ACHN (cell line): ENCODE measurements around the gene TTLL5.

ENCODE experiments used
- DNase-seq: peaks from one replicate; pipeline ENCODE4 v3.0.0-alpha.2; 2015
- in situ Hi-C: cut with HindIII; loops from 2 replicates; pipeline ENCODE4 v1.10.0; 2017; ENCODE audit warnings: low sequenced_read_pairs, low pct_ligation_motif_present, low pct_unique_long_range_greater_than_20kb

The TTLL5 gene

DNA sequence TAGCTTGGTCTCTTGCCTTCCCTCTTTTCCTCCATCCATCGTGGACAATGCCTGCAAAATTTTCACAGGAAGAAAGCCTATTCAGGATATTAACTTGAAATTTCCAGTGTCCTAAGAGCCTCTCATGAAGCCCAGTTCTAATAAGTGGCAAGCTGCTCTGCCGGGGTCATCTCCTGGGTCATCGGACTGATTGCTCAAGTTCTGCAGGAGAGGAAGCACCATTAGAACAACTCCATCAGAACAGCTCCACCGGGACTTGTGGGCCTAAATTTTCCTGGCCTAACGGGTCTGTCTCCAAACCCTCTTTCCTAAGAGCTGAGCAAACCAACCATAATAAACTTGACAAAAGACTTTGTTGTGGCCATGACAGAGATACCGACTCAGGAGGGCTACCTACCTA is 14.3 kb upstream of the TTLL5 start:
- in situ Hi-C loops = no loop called here
- DNase-seq = no peak

GRCh38 chr14:75647640-75648039 is 13.4 kb upstream of the TTLL5 start:
- DNase-seq = peak; percentile 8
- in situ Hi-C loops = no loop called here

- in situ Hi-C loops = no loop called here
- peak; percentile 93 for DNase-seq
These were observed 12.8 kb upstream of the TTLL5 start for GRCh38 chr14:75648066-75648838.

DNA sequence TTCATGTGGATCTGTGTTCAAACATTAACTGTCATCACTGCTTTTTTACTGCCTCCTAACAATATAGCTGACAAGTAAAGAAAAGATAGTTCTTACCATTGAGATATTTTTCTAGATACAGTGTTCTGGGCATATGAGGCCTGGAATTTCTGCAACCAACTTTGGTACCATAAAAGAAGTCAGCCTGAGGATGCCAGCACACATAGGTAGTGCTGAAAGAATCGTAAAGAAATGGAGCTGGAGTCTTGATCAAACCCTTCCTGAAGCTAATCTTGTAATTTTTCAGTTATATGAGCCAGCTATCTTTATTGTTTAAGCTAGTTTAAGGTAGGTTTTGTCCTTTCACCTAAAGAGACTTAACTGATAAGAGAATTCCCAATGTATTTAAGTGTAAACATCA is 11.7 kb upstream of the TTLL5 start:
- DNase-seq = no peak
- in situ Hi-C loops = no loop called here

- in situ Hi-C loops = no loop called here
- no peak for DNase-seq
These were observed 11.3 kb upstream of the TTLL5 start for GRCh38 chr14:75649773-75650172.

DNA sequence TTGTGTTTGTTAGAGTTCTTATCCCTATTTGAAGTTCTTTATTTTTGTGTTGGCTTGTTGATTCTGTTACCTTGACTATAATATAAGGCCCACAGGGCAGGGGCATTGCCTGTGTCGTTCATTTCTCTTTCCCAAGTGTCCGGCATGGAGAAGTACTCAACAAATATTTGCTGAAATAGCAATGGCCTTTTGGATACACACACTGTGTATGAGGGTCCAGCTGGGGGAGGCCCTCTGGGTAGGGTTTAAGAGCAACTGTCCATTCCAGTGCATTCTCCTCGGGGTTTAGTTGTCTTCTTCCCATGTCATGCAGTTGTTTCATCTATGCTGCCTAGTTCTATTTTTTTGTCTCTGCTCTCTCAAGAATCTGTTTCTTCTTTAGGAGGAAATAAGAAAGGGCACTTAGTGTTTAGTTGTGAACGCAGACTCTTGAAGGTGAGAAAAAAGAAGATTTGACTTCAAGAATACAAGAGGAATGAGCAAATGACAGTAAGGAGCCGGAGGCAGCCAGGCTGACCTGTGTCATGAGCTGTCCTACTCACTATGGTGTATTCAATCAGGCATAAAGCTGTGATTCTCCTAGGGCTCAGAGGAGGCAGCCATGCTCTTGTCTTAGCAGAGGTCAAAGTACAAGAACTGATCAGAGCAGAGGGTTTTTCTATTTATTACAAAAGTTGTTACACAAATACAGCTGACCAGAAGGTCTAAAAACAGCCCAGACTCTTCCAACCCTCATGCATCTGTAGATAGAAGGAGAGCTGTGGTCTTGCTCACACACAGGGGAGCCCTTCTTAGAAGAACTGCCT is 10.6 kb upstream of the TTLL5 start:
- in situ Hi-C loops = no loop called here
- no peak for DNase-seq

GRCh38 chr14:75653563-75653962 is 7.5 kb upstream of the TTLL5 start:
- in situ Hi-C loops = no loop called here
- DNase-seq = no peak

DNA sequence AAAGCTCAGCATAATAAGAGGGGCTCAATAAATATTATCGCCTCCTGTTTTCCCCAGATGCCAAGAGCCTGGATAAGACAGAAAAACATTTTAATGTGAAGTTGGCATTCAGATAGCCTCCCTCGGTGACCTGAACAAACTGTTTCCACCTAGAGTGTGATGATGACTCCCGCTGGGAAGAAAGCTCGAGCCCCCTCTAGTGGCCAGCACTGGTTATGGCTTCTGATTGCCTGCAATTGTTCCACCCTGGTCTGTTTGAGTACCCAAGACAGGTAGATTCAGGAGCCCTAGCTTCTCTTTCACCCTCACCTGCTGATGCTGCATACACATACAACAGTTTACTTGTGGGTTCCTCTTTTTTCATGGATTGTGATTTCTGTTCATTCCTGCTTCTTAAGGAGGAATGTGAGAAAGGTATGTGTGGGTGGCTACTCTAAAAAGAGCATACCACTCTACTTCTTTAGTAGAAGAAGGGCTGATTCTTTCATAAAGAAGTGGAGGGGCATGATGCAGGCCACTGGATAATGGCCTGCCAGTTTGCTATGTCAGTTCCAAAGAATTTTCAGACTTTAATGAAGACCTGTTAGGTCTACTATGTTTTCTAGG is 6.8 kb upstream of the TTLL5 start:
- DNase-seq = peak; percentile 61
- in situ Hi-C loops = no loop called here

- no peak for DNase-seq
- in situ Hi-C loops = no loop called here
These were observed 5.8 kb upstream of the TTLL5 start for GRCh38 chr14:75655235-75655634.

GRCh38 chr14:75657331-75657730 is 3.7 kb upstream of the TTLL5 start:
- in situ Hi-C loops = no loop called here
- DNase-seq = no peak

DNA sequence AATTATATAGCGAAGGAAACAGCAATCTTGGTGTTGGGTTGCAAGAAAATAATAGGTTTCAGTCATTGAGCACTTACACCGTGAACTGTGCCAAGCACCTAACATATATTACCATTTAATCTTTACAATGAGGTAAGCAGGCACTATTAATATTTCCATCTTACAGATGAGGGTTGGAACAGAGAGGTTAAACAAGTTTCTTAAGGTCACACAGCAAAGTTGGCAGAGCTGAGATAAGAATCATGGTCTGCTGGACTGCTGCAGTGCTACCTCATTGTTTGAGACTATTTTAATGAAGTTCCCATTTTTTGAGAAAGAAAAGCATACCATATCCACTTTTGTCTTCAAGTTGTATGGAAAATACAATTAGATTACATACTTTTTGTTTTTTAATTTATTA is 2.1 kb upstream of the TTLL5 start:
- DNase-seq = no peak
- in situ Hi-C loops = no loop called here

GRCh38 chr14:75660238-75660629 is 812 bp upstream of the TTLL5 start:
- in situ Hi-C loops = no loop called here
- DNase-seq = no peak

- DNase-seq = no peak
- in situ Hi-C loops = no loop called here
These were observed 411 bp downstream of the TTLL5 start for GRCh38 chr14:75661499-75661814.

- no peak for DNase-seq
- in situ Hi-C loops = no loop called here
These were observed 1.9 kb downstream of the TTLL5 start for GRCh38 chr14:75662966-75663365.

- no peak for DNase-seq
- in situ Hi-C loops = no loop called here
These were observed 6.2 kb downstream of the TTLL5 start for GRCh38 chr14:75667099-75667765.

- DNase-seq = no peak
- in situ Hi-C loops = no loop called here
These were observed 11.7 kb downstream of the TTLL5 start for GRCh38 chr14:75672605-75673192.

- no peak for DNase-seq
- in situ Hi-C loops = no loop called here
These were observed 12.4 kb downstream of the TTLL5 start for GRCh38 chr14:75673345-75674035.

DNA sequence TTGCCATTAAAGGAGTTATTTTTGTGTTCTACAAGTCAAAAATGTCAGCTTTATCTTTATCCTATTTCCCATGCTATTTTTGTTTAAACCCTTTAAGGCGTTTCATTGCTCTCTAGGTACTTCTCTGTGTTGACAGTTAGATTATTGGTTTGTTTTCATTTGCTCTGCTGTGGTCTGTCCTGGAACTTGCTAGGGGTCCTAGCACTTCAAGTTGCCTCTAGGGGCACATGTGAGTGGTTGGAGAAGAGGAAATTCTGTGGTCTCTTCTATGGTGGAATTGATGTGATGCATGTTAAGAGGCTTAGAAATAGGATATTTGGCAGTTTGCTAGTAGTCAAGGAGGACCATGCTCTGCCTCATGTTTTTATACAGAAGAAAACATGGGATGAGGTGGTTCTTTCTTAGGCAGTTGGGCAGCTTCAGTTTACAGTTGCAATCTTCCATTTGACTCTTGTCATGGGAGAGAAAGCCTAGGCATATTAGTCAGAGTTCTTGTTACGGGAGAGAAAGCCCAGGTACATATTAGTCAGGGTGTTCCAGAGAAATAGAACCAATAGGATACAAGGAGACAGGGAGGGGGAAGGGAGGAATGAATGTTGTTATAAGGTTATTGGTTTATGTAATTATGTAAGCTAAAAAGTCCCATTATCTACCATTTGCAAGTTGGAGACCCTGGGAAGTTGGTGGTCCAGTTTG is 14.4 kb downstream of the TTLL5 start:
- DNase-seq = no peak
- in situ Hi-C loops = no loop called here
